ENCODE results near the gene CYB5R2. TPM values are rescaled to one million over a fixed set of nuclear protein-coding genes. Genes with fewer than 3 reads are reported as not detected.

Gene CYB5R2
- polyA plus RNA-seq, 2 of the 4 experiments (the other 2 are of a cell fraction): 2.4 to 6.3 TPM

- DNase-seq (ENCODE audit: low read depth in 1 of 2, low spot score in 1 of 2): no peak
- Histone ChIP-seq H3K4me3 (no peak overlapping the region), H3K4me2 (no peak overlapping the region), H3K27ac (no peak overlapping the region), H3K9me3 (no peaks in the 10 kb centered on the region), H3K4me1 (no peaks in the 10 kb centered on the region)
- 85% methylated on average over 2 of the region's 2 CpGs for WGBS (ENCODE audit: missing lambda C conversion rate)
- TF ChIP-seq RCOR1 (IDR thresholded peaks at IDR 0.05; ENCODE audit: low read depth, low read length) (no peak), ELK1 (IDR thresholded peaks at IDR 0.05; ENCODE audit: low read depth, low read length) (no peak), FOSL2 (IDR thresholded peaks at IDR 0.05) (no peak), FOSL2 (CRISPR knock-in tag; IDR thresholded peaks at IDR 0.05) (no peak), MAX (IDR thresholded peaks at IDR 0.05) (no peak), E2F6 (IDR thresholded peaks at IDR 0.05; ENCODE audit: borderline replicate concordance, low read depth) (no peak)
- no peak for ATAC-seq
- ChIA-PET POLR2A (no interaction called here), CTCF (interaction anchor here (0.5 to 2.0 kb wide), 4 partner anchors 35 to 668 kb away, joined by 3 to 8 read pairs (median 4); no protein-coding TSS in a partner anchor)
- FAIRE-seq: no peak
Measured at GRCh38 chr11:7622721-7623120, 50.6 kb downstream of the CYB5R2 start.

GRCh38 chr11:7621554-7621953 lies 51.7 kb downstream of the CYB5R2 start:
- H3K27ac ChIP-seq: no peak overlapping the region
- H3K4me1 ChIP-seq: no peaks in the 10 kb centered on the region
- H3K4me3 ChIP-seq: no peak overlapping the region
- H3K4me2 ChIP-seq: no peak overlapping the region
- no peaks in the 10 kb centered on the region for H3K9me3 ChIP-seq
- no peak for FAIRE-seq
- no peak for TF ChIP-seq PHF8 (IDR thresholded peaks at IDR 0.05; ENCODE audit: borderline replicate concordance, low read depth)
- TF ChIP-seq FOXS1 (CRISPR knock-in tag; IDR thresholded peaks at IDR 0.05): no peak
- no peak for TF ChIP-seq EP300 (IDR thresholded peaks at IDR 0.05)
- TF ChIP-seq ZNF302 (CRISPR knock-in tag; IDR thresholded peaks at IDR 0.05): no peak
- no peak for TF ChIP-seq TP53 (CRISPR knock-in tag; IDR thresholded peaks at IDR 0.05)
- no peak for TF ChIP-seq EHF (CRISPR knock-in tag; IDR thresholded peaks at IDR 0.05)
- no peak for TF ChIP-seq JUN (IDR thresholded peaks at IDR 0.05)
- TF ChIP-seq HOXB5 (CRISPR knock-in tag; IDR thresholded peaks at IDR 0.05): no peak
- no peak for TF ChIP-seq CBX2 (IDR thresholded peaks at IDR 0.05; ENCODE audit: borderline replicate concordance, low read depth)
- no peak for TF ChIP-seq MAFK (IDR thresholded peaks at IDR 0.05; ENCODE audit: partially characterized antibody)
- no peak for TF ChIP-seq ZFP36 (IDR thresholded peaks at IDR 0.05; ENCODE audit: borderline replicate concordance, partially characterized antibody)
- no peak for TF ChIP-seq POLR2A (IDR thresholded peaks at IDR 0.05; ENCODE audit: low read length)
- TF ChIP-seq E2F6 (IDR thresholded peaks at IDR 0.05; ENCODE audit: borderline replicate concordance, low read depth): no peak
- CTCF ChIA-PET: interaction anchor here (1.0 to 1.7 kb wide), 3 partner anchors 12 to 50 kb away, joined by 3 to 8 read pairs (median 5); no protein-coding TSS in a partner anchor
- no peak for ATAC-seq
- WGBS (ENCODE audit: missing lambda C conversion rate): 15% methylated on average over 1 of the region's 1 CpG
- no peak for DNase-seq (ENCODE audit: low read depth in 1 of 2, low spot score in 1 of 2)
- POLR2A ChIA-PET: no interaction called here

- POLR2A ChIA-PET: no interaction called here
- no peaks in the 10 kb centered on the region for H3K4me1 ChIP-seq
Measured at GRCh38 chr11:7621090-7621489, 52.2 kb downstream of the CYB5R2 start.

More at GRCh38 chr11:7621090-7621489, 52.2 kb downstream of the CYB5R2 start:
- FAIRE-seq (no peak), DNase-seq (ENCODE audit: low read depth in 1 of 2, low spot score in 1 of 2) (no peak), ATAC-seq (no peak)
- no peak overlapping the region for H3K4me3 ChIP-seq
- no peaks in the 10 kb centered on the region for H3K9me3 ChIP-seq
- H3K4me2 ChIP-seq: no peak overlapping the region
- 64% methylated on average over 3 of the region's 3 CpGs for WGBS (ENCODE audit: missing lambda C conversion rate)
- TF ChIP-seq HOXB5 (CRISPR knock-in tag; IDR thresholded peaks at IDR 0.05) (no peak), EHMT2 (IDR thresholded peaks at IDR 0.05; ENCODE audit: low read depth) (no peak), NPAS2 (CRISPR knock-in tag; IDR thresholded peaks at IDR 0.05; ENCODE audit: borderline replicate concordance) (no peak), CHD4 (IDR thresholded peaks at IDR 0.05; ENCODE audit: borderline replicate concordance) (no peak), BCL3 (IDR thresholded peaks at IDR 0.05) (no peak), CBX8 (IDR thresholded peaks at IDR 0.05) (no peak), RNF2 (IDR thresholded peaks at IDR 0.05; ENCODE audit: borderline replicate concordance, low read depth) (no peak), FOSB (CRISPR knock-in tag; IDR thresholded peaks at IDR 0.05) (no peak), MAZ (IDR thresholded peaks at IDR 0.05; ENCODE audit: borderline replicate concordance, low read depth, low read length) (no peak), EP300 (IDR thresholded peaks at IDR 0.05) (no peak), RCOR1 (IDR thresholded peaks at IDR 0.05; ENCODE audit: low read depth, low read length) (no peak), CEBPB (IDR thresholded peaks at IDR 0.05) (no peak)
- CTCF ChIA-PET: interaction anchor here (1.0 to 1.5 kb wide), 3 partner anchors 12 to 108 kb away, joined by 3 to 5 read pairs (median 4); partner anchors contain the start of gene PPFIBP2
- no peak overlapping the region for H3K27ac ChIP-seq

Measured in A549 (cell line).